GM18505 (cell line): ENCODE measurements around the gene TMX2.

Experiments used
- ATAC-seq: cut with Tn5 transposase; IDR thresholded peaks from one replicate; pipeline ENCODE4 v1.9.1; 2021; ENCODE audit not compliant: unreplicated experiment
- POLR2A ChIP-seq: IDR thresholded peaks from 4 replicates; pipeline ENCODE4 v1.6.1; 2011; ENCODE audit warnings: borderline replicate concordance; ENCODE audit not compliant: insufficient read depth, insufficient read length; ENCODE audit errors: extremely low read depth

TMX2 gene

DNA sequence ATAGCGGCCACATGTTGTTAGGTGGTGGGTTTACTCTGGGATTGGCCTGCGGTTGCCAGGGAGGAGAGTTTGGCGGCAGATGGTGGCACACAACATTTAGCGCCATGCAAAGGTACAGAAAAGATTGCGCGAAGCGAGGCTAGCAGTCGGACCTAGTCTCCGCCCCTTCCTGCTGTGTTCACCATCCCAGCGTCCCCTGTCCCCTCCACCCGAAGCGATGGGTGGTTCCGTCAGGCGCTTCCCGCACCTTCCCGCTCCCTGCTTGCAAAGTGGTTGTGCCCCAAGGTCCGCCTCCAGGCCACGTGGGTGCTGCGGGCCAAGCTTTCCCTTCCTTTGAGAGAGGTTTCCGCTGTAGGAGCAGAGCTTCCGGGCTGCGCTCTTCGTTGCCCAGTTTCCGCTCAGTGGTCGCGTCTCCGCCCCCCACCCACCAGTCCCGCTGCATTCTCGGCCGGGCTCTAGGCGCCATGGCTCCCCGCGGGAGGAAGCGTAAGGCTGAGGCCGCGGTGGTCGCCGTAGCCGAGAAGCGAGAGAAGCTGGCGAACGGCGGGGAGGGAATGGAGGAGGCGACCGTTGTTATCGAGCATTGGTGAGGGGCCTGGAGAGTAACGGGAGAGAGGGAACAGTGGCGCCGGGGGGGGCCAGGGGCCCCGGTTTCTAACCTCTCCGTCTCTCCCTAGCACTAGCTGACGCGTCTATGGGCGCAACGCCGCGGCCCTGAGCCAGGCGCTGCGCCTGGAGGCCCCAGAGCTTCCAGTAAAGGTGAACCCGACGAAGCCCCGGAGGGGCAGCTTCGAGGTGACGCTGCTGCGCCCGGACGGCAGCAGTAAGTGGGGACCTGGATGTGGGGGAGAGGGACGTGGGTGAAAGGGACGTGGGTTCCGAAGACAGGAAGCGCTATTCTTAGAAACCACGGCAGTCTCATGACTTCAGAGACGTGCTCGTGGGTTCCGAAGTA lies 29.0 kb downstream of the TMX2 start, which contains the start of gene SELENOH:
Gene SELENOH, plus strand, starts transcription at position 360 of the 955 bp plus-strand sequence. Its CDS starts 105 bp downstream, at position 465.
- TF ChIP-seq POLR2A, result peak; percentile 90
- ATAC-seq, result peak; percentile 93

DNA sequence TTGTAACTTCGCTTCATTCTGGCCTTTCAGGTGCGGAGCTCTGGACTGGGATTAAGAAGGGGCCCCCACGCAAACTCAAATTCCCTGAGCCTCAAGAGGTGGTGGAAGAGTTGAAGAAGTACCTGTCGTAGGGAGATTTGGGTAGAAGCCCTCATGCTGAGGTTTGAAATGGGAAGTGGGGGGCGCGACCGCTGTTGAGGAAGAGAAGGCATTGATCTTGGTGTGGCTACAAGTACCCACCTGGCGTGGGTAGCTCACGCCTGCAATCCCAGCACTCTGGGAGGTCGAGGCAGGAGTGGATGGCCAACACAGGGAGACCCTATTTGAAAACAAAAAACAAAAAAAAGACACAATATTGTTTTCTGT lies 29.7 kb downstream of the TMX2 start:
- TF ChIP-seq POLR2A, result no peak
- ATAC-seq, result no peak

DNA sequence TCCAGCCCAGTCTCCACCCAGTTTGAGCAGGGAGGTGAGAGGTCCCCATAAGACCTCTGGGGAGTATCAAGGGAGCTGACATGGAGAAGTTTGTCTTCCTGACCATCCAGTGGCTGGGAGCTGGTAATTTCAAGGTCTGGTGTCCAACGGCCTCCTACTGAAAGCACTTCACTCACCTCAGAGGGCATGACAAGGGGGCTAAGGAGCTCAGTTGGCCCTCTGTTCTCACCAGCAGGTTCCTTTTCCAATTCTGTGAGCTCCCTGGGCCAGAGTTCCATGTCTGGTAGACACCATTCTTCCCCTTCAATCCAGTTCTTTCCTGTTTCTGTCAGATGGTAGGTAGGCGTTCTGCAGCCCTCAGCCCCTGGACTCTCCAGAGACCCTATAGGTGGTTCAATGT lies 32.0 kb downstream of the TMX2 start:
- TF ChIP-seq POLR2A, result peak; percentile 16
- no peak for ATAC-seq

DNA sequence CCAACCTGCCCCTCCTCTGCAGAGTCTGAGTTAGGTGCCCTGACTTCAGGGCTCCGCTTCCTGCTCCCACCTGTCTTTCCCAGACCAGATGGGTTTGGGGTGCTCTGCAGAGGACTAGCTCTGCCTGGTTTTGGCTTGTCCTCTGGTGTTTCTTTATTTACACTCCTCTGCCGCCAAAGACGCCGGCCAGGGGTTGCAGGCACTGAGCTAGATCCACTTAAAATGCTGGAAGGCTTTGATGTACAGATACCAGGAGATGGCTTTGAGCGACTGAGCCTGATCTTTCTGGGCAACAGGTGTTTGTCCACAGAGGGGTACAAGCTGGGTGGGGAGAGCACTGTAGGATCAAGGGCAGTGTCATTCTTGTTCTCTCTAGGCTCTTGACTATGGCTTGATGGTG lies 32.8 kb downstream of the TMX2 start:
- TF ChIP-seq POLR2A, result no peak
- ATAC-seq, result no peak

DNA sequence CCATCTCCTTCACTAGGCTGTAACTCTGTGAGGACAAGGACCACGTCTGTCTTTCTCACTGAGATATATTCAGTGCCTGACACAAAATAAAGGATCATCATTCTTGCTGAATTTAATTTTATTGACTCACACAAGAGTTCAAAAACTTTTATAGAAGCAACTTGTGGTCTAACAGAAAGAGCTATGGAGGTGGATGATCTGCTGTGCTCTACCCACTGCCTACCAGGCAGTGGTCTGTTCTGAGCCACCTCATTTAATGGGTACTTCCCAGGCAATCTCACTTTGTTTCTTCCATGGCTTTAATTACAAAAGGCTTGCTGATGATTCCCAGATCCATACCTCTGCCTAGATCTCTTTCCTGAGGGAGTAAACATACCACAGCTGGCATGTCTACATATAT lies 34.5 kb downstream of the TMX2 start:
- no peak for ATAC-seq
- no peak for TF ChIP-seq POLR2A

DNA sequence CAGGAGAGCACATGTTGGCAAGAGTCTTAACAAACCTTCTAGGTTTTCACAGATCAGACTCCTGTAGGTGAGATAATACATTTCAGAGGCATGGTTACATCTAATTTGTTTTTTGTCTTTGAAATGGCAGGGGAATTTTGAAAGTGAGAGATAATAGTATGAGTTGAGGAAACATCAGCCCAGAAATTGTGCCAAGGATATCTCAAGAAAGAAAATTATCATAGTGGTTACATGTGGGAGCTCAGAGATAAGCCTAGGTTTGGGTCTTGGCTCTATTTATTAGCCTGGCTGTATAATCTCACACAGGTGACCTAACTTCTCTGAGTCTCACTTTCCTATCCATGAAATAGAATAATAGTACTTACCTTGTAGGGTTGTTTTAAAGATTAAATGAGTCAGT lies 38.8 kb downstream of the TMX2 start:
- TF ChIP-seq POLR2A, result no peak
- no peak for ATAC-seq

DNA sequence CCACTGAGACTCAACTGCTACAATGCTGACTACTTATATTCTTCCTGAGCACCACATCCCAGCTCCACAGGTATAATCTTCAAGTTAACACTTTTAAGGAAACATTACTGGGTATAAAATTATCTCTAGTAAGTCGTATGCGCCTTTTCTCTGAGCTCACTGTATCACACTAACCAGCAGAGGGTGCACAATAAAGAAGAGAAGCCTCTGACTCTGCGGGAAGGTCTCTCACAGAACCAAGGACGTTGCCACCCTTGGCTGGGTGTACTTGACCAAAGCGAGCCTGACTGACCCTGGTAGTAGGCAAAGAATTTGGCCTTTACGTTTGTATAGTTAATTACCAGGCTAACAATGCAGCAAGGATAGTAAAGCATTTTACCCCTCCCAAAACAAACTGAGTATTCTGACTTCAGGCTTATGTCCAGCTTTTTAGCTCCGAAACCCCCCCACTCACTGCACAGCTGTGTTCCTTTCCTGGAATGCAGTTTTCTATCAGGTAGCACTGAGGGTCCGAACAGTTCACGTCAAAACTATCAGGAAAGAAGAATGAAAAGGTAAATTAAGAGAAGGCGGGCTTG lies 39.4 kb downstream of the TMX2 start, which contains the start of gene BTBD18:
Gene BTBD18, minus strand, starts transcription at position 144 of the 578 bp plus-strand sequence. CDS start 631 bp downstream, outside the sequence.
- ATAC-seq, result no peak

DNA sequence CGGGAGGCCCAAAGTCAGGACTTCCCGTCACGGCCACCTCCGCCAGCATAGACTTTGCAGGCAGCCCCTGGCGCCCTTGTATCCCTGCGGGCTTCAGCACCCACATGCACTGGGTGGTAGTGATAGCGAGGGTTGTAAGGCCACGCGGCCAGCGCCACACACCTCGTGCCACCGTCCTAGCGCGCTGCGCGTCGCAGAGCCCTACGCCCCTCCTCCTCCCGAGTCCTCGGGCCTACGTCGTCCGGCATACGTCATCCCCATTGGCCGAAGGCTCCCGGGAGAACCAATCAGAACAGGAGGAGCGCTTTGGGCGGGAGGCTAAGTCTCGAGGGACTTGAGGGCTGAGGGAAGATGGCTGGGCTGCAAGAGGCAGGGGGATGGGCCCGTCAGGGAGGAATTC lies 40.6 kb downstream of the TMX2 start:
- ATAC-seq, result no peak
- TF ChIP-seq POLR2A, result no peak

More for the DNA sequence above, 39.4 kb downstream of the TMX2 start, which contains the start of gene BTBD18:
- TF ChIP-seq POLR2A, result no peak

DNA sequence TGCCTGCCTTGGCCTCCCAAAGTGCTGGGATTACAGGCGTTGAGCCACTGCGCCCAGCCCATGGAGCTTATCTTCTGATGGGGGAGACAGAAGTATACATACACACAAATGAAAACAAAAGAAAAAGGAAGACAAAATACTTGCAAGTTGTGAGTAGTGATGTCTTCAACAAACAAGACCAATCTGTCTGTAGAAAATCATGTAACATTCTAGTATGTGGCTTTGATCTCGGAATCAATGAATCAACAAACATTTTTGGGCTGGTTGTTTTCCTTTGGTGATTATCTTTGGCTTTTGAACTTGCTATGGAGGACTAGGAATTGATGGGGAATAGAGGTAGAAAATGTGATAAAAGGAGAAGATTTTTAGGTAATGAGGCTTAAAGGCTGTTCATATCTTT lies 45.8 kb downstream of the TMX2 start:
- no peak for ATAC-seq
- TF ChIP-seq POLR2A, result no peak

DNA sequence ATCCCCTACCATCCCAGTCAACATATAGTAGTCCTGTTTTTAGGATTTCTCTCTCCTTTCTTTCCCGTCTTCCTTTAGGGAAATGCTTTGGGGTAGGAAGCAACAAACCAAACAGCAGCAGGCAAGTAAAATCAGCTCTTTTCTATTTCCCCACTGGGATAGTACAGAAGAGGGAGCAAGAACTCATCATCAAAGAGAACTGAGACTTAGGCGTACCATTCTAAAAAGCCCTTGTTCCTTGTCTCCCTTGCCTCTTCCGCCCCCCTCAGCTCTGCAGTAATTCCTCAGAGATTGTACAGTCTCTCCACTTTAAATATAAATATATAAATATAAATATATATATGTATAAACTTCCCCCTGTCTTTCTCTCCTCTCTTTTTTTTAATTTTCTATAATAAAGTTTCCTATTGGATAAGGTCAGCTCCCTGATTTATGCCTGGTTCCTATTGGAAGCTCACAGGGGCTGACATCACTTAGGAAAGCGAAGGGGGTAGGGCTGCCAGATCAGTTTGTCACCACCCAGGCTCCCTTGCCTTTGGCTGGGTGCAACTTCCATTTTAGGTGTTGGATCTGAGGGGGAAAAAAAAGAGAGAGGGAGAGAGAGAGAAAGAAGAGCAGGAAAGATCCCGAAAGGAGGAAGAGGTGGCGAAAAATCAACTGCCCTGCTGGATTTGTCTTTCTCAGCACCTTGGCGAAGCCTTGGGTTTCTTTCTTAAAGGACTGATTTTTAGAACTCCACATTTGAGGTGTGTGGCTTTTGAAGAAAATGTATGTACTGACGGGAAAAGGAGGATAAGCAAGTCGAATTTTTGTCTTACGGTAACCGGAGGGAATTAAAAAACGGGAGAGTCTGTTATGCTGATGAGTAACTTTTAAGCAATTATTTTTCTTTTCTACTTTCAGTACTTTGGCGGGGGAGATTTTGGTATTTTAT lies 49.2 kb downstream of the TMX2 start, which contains the start of gene CTNND1:
Gene CTNND1, plus strand, starts transcription at position 502 of the 934 bp plus-strand sequence. CDS start 29,677 bp downstream, outside the sequence.
- peak; percentile 72 for TF ChIP-seq POLR2A
- peak; percentile 92 for ATAC-seq

DNA sequence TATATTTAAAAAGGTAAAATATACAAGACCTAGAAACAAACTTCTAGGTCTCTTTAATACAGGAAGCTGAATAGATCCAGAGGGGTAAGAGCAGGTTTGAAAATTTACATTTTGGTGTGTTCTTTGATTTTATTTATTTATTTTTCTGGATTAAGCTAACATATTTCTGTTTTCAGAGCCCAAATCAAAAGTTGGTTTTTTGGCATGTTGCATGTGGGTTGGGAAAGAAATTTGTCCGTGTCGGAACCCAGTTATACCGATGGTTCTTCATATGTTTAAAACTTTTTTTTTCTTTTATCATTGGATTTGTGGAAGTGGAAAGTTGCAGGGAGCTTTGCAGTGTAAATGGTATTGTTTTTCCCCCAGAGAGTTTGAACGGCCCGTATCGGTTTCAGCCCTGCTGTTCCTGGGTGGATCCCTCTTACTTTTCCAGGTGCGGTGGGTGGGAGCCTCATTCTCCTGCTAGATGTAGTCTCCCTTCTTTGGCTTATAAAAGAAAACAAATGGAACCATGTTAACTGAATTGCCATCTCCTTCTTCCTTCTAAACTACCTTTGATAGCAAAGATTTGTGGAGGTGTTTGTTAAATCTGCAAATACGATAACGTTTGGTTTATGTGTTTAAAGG lies 50.0 kb downstream of the TMX2 start:
- no peak for ATAC-seq

DNA sequence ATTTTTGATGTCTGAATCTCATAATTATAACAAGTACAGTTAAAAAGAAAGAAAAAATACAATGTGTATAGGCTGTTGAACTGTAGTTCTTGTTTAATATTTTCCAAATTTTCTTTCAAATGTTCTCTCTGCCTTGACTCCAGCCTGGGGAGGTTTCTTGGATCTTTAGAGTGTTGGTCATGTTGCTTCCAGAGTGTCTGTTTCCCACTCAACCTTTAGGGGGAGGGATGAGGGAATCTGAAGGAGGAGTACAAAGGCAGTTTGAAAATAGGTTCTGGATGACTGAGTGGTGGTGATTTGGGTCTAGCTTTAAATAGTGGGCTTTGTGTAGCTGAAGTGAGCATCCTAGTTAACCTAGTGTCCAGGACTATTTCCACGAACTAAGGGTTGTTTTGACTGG lies 51.2 kb downstream of the TMX2 start:
- no peak for TF ChIP-seq POLR2A
- no peak for ATAC-seq

More for the DNA sequence above, 50.0 kb downstream of the TMX2 start:
- no peak for TF ChIP-seq POLR2A
